ENCODE data around the gene RBM23.

Gene RBM23

DNA sequence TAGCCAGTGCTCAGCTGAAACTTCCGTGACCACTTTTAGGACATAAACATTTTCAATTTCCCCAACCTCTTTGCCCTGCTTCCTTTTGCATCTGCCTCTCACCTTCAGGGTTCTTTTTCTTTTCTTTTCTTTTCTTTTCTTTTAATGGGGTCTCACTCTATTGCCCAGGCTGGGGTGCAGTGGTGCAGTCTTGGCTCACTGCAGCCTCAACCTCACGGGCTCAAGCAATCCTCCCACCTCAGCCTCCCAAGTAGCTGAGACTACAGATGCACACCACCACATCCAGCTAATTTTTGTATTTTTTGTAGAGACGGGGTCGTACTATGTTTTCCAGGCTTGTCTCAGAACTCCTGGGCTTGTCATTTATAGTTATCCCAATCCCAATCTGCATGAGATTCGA is 52.1 kb downstream of the RBM23 start:
- H3K4me3 ChIP-seq (ENCODE audit: low read depth, low read length, poor library complexity, severe bottlenecking) = no peak overlapping the region
- no peaks in the 10 kb centered on the region for H3K9me2 ChIP-seq (ENCODE audit: low read depth, low read length)
- no peak overlapping the region for H2AFZ ChIP-seq (ENCODE audit: low read length)
- H3F3A ChIP-seq (ENCODE audit: insufficient read depth, low read length) = no peaks in the 10 kb centered on the region
- H3K27ac ChIP-seq (ENCODE audit: low read depth, low read length, poor library complexity, severe bottlenecking) = no peak overlapping the region
- no peaks in the 10 kb centered on the region; the same call in 1 of the 2 replicates for H3K36me3 ChIP-seq (ENCODE audit: insufficient read depth, low read length)
- H3K4me1 ChIP-seq (ENCODE audit: insufficient read depth, low read length, severe bottlenecking) = peaks cover 16% of the 10 kb centered on the region
- peaks cover 3% of the 10 kb centered on the region for H3K9me3 ChIP-seq (ENCODE audit: low read length)
- TF ChIP-seq, protein P1, sequence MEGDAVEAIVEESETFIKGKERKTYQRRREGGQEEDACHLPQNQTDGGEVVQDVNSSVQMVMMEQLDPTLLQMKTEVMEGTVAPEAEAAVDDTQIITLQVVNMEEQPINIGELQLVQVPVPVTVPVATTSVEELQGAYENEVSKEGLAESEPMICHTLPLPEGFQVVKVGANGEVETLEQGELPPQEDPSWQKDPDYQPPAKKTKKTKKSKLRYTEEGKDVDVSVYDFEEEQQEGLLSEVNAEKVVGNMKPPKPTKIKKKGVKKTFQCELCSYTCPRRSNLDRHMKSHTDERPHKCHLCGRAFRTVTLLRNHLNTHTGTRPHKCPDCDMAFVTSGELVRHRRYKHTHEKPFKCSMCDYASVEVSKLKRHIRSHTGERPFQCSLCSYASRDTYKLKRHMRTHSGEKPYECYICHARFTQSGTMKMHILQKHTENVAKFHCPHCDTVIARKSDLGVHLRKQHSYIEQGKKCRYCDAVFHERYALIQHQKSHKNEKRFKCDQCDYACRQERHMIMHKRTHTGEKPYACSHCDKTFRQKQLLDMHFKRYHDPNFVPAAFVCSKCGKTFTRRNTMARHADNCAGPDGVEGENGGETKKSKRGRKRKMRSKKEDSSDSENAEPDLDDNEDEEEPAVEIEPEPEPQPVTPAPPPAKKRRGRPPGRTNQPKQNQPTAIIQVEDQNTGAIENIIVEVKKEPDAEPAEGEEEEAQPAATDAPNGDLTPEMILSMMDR (IDR thresholded peaks at IDR 0.05; ENCODE audit: low read length) = no peak
- TF ChIP-seq EZH2 (IDR thresholded peaks at IDR 0.05; ENCODE audit: borderline replicate concordance, low read length) = no peak
- no peaks in the 10 kb centered on the region for H4K20me1 ChIP-seq (ENCODE audit: insufficient read depth, low read length)
- H3K27me3 ChIP-seq (ENCODE audit: insufficient read depth, low read length) = no peaks in the 10 kb centered on the region
- H3K9ac ChIP-seq (ENCODE audit: low read length) = no peak overlapping the region
- H3K4me2 ChIP-seq (ENCODE audit: low read length) = no peak overlapping the region
- no peaks in the 10 kb centered on the region for H3K79me2 ChIP-seq (ENCODE audit: insufficient read depth, low read length)

DNA sequence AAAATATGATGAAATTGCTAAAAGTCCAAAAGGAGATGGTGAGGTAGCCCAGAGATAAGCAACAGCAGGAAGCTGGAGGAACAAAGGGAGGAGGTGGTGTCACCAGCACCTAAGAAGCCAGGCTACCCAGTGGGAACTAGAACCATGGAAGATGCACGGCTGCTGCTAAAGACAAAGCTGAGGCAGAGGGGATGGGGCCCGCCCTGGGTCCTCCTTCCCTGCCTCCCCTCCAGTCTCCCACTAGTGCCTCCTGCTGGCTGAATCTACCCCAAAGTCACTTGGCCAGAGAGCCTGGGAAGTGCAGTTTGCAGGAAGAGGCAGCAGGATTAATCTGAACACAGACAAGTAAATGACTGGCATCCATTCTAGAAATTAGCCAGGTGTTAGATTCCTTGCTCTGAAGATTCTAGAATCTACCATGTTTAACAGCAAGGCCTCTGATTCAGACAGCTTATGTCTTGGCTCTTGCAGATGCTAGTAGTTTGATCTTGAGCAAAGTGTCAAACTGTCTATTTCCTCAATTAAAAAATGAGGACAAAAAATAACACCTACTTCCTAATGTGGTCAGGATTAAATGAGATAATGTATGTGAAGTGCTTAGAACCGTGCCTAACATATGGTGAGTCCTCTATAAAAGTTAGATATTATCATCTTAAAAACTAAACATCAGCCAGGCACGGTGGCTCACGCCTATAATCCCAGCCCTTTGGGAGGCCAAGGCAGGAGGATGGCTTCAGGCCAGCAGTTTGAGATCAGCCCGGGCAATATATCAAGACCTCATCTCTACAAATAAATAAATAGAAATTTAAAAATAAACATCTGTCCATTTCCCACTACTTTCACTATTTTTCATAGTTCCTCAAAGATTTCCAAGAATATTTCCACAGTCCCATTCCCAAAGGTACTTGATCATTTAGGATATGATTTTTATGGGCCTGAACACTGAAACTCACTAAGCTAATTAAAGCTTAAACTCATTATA is 53.2 kb downstream of the RBM23 start:
- no peaks in the 10 kb centered on the region for H3K27me3 ChIP-seq (ENCODE audit: insufficient read depth, low read length)
- peaks cover 6% of the 10 kb centered on the region for H3K9me3 ChIP-seq (ENCODE audit: low read length)
- no peaks in the 10 kb centered on the region for H3F3A ChIP-seq (ENCODE audit: insufficient read depth, low read length)
- H3K4me2 ChIP-seq (ENCODE audit: low read length) = no peak overlapping the region
- H3K9ac ChIP-seq (ENCODE audit: low read length) = no peak overlapping the region
- H2AFZ ChIP-seq (ENCODE audit: low read length) = no peak overlapping the region
- H3K9me2 ChIP-seq (ENCODE audit: low read depth, low read length) = no peaks in the 10 kb centered on the region
- H3K36me3 ChIP-seq (ENCODE audit: insufficient read depth, low read length) = no peaks in the 10 kb centered on the region; the same call in 1 of the 2 replicates
- no peak overlapping the region for H3K4me3 ChIP-seq (ENCODE audit: low read depth, low read length, poor library complexity, severe bottlenecking)
- peaks cover 9% of the 10 kb centered on the region for H3K4me1 ChIP-seq (ENCODE audit: insufficient read depth, low read length, severe bottlenecking)
- H3K27ac ChIP-seq (ENCODE audit: low read depth, low read length, poor library complexity, severe bottlenecking) = no peak overlapping the region
- no peaks in the 10 kb centered on the region for H4K20me1 ChIP-seq (ENCODE audit: insufficient read depth, low read length)
- H3K79me2 ChIP-seq (ENCODE audit: insufficient read depth, low read length) = no peaks in the 10 kb centered on the region
- TF ChIP-seq, protein P1 (IDR thresholded peaks at IDR 0.05; ENCODE audit: low read length) = peak; percentile 58
- TF ChIP-seq EZH2 (IDR thresholded peaks at IDR 0.05; ENCODE audit: borderline replicate concordance, low read length) = no peak

DNA sequence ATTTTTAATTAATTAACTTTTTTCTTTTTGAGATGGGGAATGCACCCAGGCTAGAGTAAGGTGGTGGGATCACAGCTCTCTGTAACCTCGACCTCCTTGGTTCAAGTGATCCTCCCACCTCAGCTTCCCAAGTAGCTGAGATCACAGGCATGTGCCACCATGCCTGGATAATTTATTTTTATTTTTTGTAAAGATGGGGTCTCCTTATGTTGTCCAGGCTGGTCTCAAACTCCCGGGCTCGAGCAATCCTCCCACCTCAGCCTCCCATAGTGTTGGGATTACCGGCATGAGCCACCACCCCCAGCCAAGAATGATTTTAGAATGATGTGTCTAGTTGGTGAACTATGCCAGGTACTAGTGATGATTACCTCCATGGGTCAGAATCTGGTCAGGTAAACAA is 54.0 kb downstream of the RBM23 start:
- H3F3A ChIP-seq (ENCODE audit: insufficient read depth, low read length) = no peaks in the 10 kb centered on the region
- H3K36me3 ChIP-seq (ENCODE audit: insufficient read depth, low read length) = no peaks in the 10 kb centered on the region; the same call in 1 of the 2 replicates
- peaks cover 6% of the 10 kb centered on the region for H3K9me3 ChIP-seq (ENCODE audit: low read length)
- H3K4me3 ChIP-seq (ENCODE audit: low read depth, low read length, poor library complexity, severe bottlenecking) = no peak overlapping the region
- H2AFZ ChIP-seq (ENCODE audit: low read length) = no peak overlapping the region
- H4K20me1 ChIP-seq (ENCODE audit: insufficient read depth, low read length) = no peaks in the 10 kb centered on the region
- no peaks in the 10 kb centered on the region for H3K79me2 ChIP-seq (ENCODE audit: insufficient read depth, low read length)
- TF ChIP-seq, protein P1 (IDR thresholded peaks at IDR 0.05; ENCODE audit: low read length) = no peak
- no peak for TF ChIP-seq EZH2 (IDR thresholded peaks at IDR 0.05; ENCODE audit: borderline replicate concordance, low read length)
- H3K27ac ChIP-seq (ENCODE audit: low read depth, low read length, poor library complexity, severe bottlenecking) = no peak overlapping the region
- no peaks in the 10 kb centered on the region for H3K27me3 ChIP-seq (ENCODE audit: insufficient read depth, low read length)
- H3K4me2 ChIP-seq (ENCODE audit: low read length) = no peak overlapping the region
- H3K4me1 ChIP-seq (ENCODE audit: insufficient read depth, low read length, severe bottlenecking) = peaks cover 2% of the 10 kb centered on the region
- no peaks in the 10 kb centered on the region for H3K9me2 ChIP-seq (ENCODE audit: low read depth, low read length)
- no peak overlapping the region for H3K9ac ChIP-seq (ENCODE audit: low read length)
